Urinary bladder (tissue), 4 donors: ENCODE results near the gene CNIH3. TPM values are rescaled to one million over a fixed set of nuclear protein-coding genes. Genes with fewer than 3 reads are reported as not detected.

ENCODE experiments used
- DNase-seq: peaks from one replicate; pipeline ENCODE4 v3.0.0-alpha.2; 2015; ENCODE audit errors: extremely low spot score
- H3K27ac ChIP-seq: one replicate; pipeline ENCODE4 v1.5.1; 2013; ENCODE audit warnings: low read depth, mild to moderate bottlenecking, moderate library complexity
- H3K36me3 ChIP-seq: one replicate; pipeline ENCODE4 v1.6.1; 2013; ENCODE audit warnings: mild to moderate bottlenecking, moderate library complexity; ENCODE audit not compliant: insufficient read depth
- H3K4me1 ChIP-seq: one replicate; pipeline ENCODE4 v1.6.1; 2013; ENCODE audit warnings: mild to moderate bottlenecking, moderate library complexity; ENCODE audit not compliant: insufficient read depth
- H3K4me3 ChIP-seq: one replicate; pipeline ENCODE4 v1.5.1; 2013; ENCODE audit warnings: low read depth, low read length
- WGBS: extraction: QIAGEN DNeasy Blood & Tissue Kit; methylation state at CpG from one replicate; pipeline ENCODE4 v1.1.7; 2013; 5-methylcytosine and 5-hydroxymethylcytosine counted together
- polyA plus RNA-seq: library from polyadenylated mRNA; stranded (reverse); fragments of 200-250 nt; gene quantifications from one replicate; pipeline ENCODE4 v1.2.3, GENCODE V29; 2013
- total RNA-seq: library from RNA; depleted of rRNA; stranded (reverse); fragments of >200 nt; gene quantifications from one replicate; pipeline ENCODE4 v1.2.3, GENCODE V29; 2014
- donor health status: healthy with polysubstance abuse.
- donor health status: healthy.

CNIH3 gene
- total and polyA plus RNA-seq, 2 donors = 2.1 to 5.8 TPM

DNA sequence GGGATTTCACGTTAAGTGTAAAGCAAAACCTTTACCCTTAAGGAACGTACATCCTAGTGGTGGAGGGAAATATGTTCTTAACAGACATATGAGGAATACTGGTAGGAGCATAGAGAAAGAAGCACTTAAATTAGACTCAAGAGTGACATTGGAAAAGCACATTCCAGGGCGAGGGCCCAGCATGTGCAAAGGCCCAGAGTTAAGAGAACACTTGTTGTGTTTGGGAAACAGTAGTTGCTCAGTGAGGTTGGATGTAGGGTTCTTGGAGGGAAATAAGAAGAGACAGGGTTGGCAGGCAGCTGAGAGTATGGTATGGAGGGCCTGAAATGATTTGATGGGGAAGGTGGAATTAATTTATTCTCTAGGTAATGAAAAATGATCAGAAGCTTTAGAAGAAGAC, 115.5 kb downstream of the CNIH3 start:
- Histone ChIP-seq H3K36me3 (no peaks in the 10 kb centered on the region), H3K27ac (no peak overlapping the region), H3K4me1 (peaks cover 2% of the 10 kb centered on the region), H3K4me3 (no peak overlapping the region)
- DNase-seq = no peak
- 64% methylated on average over 3 of the region's 3 CpGs for WGBS

GRCh38 chr1:224732377-224733026, 116.4 kb downstream of the CNIH3 start:
- H3K36me3 ChIP-seq = no peaks in the 10 kb centered on the region
- 77% methylated on average over 9 of the region's 9 CpGs for WGBS
- no peak for DNase-seq
- no peak overlapping the region for H3K4me3 ChIP-seq
- no peak overlapping the region for H3K27ac ChIP-seq
- H3K4me1 ChIP-seq = peaks cover 2% of the 10 kb centered on the region

- 53% methylated on average over 12 of the region's 12 CpGs for WGBS
- Histone ChIP-seq H3K4me3 (no peak overlapping the region), H3K27ac (no peak overlapping the region), H3K36me3 (no peaks in the 10 kb centered on the region), H3K4me1 (peaks cover 2% of the 10 kb centered on the region)
- no peak for DNase-seq
Measured at GRCh38 chr1:224733027-224733911, 117.2 kb downstream of the CNIH3 start.

DNA sequence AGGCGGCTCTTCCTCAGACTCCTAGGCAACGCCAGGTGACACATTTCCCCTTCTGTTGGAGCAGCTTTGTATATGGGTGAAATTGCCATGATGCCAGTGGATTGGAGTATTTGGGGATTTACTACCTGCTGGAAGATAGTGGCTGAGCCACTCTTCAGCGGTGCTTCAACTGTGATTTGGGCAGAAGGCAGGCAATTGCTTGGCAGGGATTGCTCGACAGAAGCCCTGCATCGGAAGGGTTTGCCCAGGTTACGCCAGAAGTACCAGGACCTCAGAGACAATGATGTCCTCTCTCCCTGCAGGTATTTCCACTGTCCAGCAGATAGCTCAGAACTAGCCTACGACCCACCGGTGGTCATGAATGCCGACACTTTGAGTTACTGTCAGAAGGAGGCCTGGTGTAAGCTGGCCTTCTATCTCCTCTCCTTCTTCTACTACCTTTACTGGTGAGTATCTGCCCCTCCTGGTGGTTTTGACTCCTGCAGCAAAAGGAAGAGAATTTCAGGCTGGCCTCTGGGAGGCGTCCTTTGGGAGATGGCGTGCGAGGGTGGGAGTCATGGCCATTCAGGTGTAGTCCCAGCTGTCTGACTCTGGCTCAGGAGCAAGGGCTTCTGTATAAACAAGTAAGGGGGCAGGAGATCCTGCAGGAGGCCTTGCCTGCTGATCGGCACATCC, 118.3 kb downstream of the CNIH3 start:
- WGBS = 98% methylated on average over 13 of the region's 13 CpGs
- H3K4me1 ChIP-seq = peaks cover 2% of the 10 kb centered on the region
- H3K27ac ChIP-seq = no peak overlapping the region
- no peak for DNase-seq
- H3K4me3 ChIP-seq = no peak overlapping the region
- no peaks in the 10 kb centered on the region for H3K36me3 ChIP-seq

DNA sequence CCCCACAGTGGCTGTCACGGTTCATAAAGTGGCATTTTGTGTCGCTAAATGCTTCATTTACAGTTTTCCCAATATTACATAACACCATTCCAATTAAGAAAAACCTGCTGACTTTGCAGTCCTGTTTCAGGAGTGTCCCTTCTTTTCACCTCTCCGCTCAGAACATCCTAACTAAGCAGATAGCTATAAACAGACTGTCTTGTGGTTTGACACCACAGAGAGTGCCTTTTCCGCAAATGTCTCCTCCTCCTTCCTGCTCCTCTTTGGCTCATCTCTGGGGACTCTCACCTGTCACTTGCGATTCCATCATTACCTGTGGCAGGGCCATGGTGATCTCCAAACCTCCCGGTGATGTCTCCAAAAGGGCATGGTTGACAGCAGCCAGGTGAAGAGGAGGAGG, 119.0 kb downstream of the CNIH3 start:
- no peak overlapping the region for H3K4me3 ChIP-seq
- peaks cover 2% of the 10 kb centered on the region for H3K4me1 ChIP-seq
- H3K27ac ChIP-seq = no peak overlapping the region
- no peak for DNase-seq
- H3K36me3 ChIP-seq = no peaks in the 10 kb centered on the region
- WGBS = 95% methylated on average over 6 of the region's 6 CpGs

GRCh38 chr1:224736619-224737352, 120.7 kb downstream of the CNIH3 start:
- WGBS = 39% methylated on average over 16 of the region's 16 CpGs
- H3K27ac ChIP-seq = no peak overlapping the region
- peaks cover 2% of the 10 kb centered on the region for H3K4me1 ChIP-seq
- no peak overlapping the region for H3K4me3 ChIP-seq
- DNase-seq = no peak
- H3K36me3 ChIP-seq = no peaks in the 10 kb centered on the region

DNA sequence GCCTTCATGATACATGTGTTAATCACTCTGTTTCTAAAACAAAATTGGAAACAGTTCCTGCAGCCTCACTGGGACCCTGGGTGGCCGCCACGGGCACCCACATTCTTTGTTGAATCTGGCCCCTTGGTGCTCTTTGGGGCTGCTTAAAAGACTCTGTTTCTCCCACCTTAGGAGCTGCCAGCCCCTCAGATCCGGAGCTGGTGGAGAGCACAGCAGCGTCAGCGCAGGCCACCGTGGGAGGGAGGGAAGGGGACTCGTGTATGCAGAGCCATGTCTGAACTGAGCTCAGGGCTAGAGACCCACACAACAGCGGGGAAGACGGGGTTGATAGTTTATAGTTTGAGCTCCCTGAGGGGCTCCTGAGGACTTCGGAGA, 121.2 kb downstream of the CNIH3 start:
- 56% methylated on average over 10 of the region's 10 CpGs for WGBS
- Histone ChIP-seq H3K4me1 (peaks cover 2% of the 10 kb centered on the region), H3K27ac (no peak overlapping the region), H3K36me3 (no peaks in the 10 kb centered on the region), H3K4me3 (no peak overlapping the region)
- no peak for DNase-seq

DNA sequence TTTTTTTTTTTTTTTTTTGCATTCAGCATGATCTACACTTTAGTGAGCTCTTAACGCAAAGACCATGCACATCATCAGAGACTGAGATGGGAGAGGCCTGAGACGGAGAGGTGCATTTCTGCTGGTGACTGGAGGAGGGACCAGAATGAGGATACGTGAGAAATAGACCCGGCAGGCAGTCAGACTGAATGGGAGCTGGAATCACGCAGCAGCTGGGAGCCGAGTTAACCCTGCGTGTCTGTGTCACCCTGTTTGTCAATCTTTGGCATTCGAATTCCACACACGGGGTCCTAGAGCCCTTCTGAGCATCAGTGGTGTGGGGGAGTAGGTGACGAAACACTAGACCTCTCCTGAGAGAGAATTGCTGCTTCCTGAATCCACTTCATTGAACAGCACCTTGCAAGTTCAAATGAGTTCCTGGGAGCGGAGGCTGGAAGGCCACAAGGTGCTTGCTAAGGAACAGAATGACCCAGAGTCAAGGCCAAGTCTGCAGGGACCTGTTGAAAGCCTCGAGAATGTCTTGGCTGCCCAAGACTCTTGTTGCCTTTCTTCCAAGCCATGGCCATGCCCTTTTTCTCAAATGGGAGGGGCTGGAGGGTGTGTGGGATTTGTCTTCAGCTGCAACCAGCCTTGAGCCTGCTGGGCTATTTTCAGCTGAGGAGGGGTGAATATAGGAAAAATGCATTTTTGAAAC, 123.3 kb downstream of the CNIH3 start:
- H3K4me3 ChIP-seq = no peak overlapping the region
- H3K36me3 ChIP-seq = no peaks in the 10 kb centered on the region
- no peak overlapping the region for H3K27ac ChIP-seq
- H3K4me1 ChIP-seq = no peaks in the 10 kb centered on the region
- no peak for DNase-seq
- 88% methylated on average over 12 of the region's 12 CpGs for WGBS

DNA sequence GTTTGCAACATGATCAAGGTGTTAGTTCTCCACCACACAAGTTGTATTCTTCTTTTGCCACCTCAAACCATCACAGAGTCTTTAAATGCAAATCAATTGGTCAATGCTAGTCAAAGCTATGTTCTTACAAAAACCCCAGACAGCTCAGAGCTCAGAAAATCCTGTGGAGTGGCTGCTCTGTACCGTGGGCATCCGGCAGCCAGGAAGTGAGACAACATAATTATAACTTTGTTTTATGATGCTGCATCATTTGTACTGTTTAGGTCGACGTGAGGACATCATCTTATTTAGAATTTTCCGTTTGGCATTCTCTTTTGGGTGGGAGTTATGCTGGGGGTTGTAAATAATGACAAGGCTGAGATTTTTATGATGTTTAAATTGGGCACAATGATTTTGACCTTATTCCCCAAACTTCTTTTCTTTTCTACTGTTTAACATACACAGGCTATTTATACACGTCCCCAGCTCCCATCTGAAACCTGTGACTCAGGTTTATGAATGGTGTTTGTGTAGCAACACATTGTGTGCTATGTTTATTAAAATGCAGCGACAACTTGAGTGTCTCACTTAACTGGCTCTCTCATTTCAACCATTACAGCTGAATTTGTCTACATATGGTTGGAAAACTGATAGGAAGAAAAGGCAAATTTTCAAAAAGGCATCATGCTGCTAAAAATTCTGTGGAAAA, 124.0 kb downstream of the CNIH3 start:
- H3K36me3 ChIP-seq = no peaks in the 10 kb centered on the region
- WGBS = 71% methylated on average over 7 of the region's 7 CpGs
- H3K4me3 ChIP-seq = no peak overlapping the region
- no peak for DNase-seq
- H3K4me1 ChIP-seq = no peaks in the 10 kb centered on the region
- H3K27ac ChIP-seq = no peak overlapping the region

DNA sequence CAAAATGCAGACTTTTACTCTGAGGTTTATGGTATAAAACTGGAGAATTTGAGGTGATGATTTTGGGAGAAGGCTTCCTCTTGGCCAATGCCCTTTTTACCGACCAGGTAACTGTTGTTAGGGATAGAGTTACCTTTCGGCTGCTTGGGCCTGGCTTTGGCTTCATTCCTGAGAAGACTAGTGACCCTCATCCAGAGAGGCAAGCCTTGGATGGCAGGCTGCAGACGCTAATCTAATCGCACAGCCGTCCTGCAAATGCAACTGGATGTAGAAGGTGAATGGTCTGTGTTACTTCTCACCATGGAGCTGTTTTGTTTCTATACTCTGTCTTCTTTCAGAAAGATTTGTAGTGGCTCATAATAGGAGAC, 124.6 kb downstream of the CNIH3 start:
- no peaks in the 10 kb centered on the region for H3K4me1 ChIP-seq
- WGBS = 82% methylated on average over 5 of the region's 5 CpGs
- H3K4me3 ChIP-seq = no peak overlapping the region
- no peak for DNase-seq
- no peaks in the 10 kb centered on the region for H3K36me3 ChIP-seq
- no peak overlapping the region for H3K27ac ChIP-seq

DNA sequence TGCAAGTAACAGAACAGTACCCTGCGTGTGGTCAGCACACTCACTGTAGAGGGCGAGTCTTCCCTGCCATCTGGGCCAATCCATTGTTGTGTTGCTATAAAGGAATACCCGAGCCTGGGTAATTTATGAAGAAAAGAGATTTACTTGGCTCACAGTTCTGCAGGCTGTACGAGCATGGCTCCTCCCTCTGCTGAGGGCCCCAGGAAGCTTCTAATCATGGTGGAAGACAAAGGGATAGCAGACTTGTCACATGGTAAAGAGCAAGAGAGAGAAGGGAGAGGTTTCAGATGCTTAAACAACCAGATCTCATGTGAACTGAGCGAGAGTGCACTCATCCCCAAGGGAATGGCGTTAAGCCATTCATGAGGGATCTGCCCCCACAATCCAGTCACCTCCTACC, 126.2 kb downstream of the CNIH3 start:
- Histone ChIP-seq H3K27ac (no peak overlapping the region), H3K4me1 (peaks cover 1% of the 10 kb centered on the region), H3K4me3 (no peak overlapping the region), H3K36me3 (no peaks in the 10 kb centered on the region)
- no peak for DNase-seq
- 91% methylated on average over 6 of the region's 6 CpGs for WGBS

- WGBS = 65% methylated on average over 9 of the region's 9 CpGs
- H3K4me1 ChIP-seq = peaks cover 1% of the 10 kb centered on the region
- DNase-seq = no peak
- no peak overlapping the region for H3K27ac ChIP-seq
- H3K36me3 ChIP-seq = no peaks in the 10 kb centered on the region
- no peak overlapping the region for H3K4me3 ChIP-seq
Measured at GRCh38 chr1:224743608-224744164, 127.6 kb downstream of the CNIH3 start.
